ENCODE measurements around the gene DNAJC4.

- TF ChIP-seq EZH2 (IDR thresholded peaks at IDR 0.05) (no peak), POLR2AphosphoS5 (IDR thresholded peaks at IDR 0.05; ENCODE audit: borderline replicate concordance, low read depth, low read length) (no peak)
Measured at GRCh38 chr11:64268025-64268892, 37.9 kb downstream of the DNAJC4 start.
